Pancreas (tissue), 10 donors: Measurements from ENCODE around the gene ARVCF. TPM values are rescaled to one million over a fixed set of nuclear protein-coding genes. Genes with fewer than 3 reads are reported as not detected.

ENCODE experiments used
- ATAC-seq, 4 donors: fragments of 200-7000 bp; cut with Tn5 transposase; one replicate each; pipeline versions ENCODE4 v1.8.0 to v1.9.1; 2020; ENCODE audit warnings: mild to moderate bottlenecking in 4 of 4, moderate library complexity in 4 of 4
- DNase-seq, 6 donors: peaks; one replicate each; pipeline ENCODE4 v3.0.0-alpha.2; 2020
- FAIRE-seq: peaks from 2 replicates; lab custom pipeline; 2012; peaks lifted over from hg19 to GRCh38; lab: Jason Lieb, UNC
- H3K27ac ChIP-seq, 4 donors: fragments of 200-600 bp; sonication (generic); 1 replicate in 3 of 4; 2 replicates in 1 of 4; pipeline versions ENCODE4 v1.5.0 to v1.8.0; 2020
- H3K27me3 ChIP-seq, 4 donors: fragments of 200-600 bp; one replicate each; pipeline ENCODE4 v1.8.0; 2021
- H3K36me3 ChIP-seq, 3 donors: fragments of 200-600 bp; sonication (generic) in 1 of 3; one replicate each; pipeline versions ENCODE4 v1.5.0 to v1.8.0; 2020 to 2021
- H3K4me1 ChIP-seq, 3 donors: fragments of 200-600 bp; one replicate each; pipeline ENCODE4 v1.8.0; 2021
- H3K4me3 ChIP-seq, 4 donors: fragments of 200-600 bp; sonication (generic) in 2 of 4; one replicate each; pipeline versions ENCODE4 v1.5.0 to v1.8.0; 2020 to 2021
- H3K9me3 ChIP-seq, 4 donors: fragments of 200-600 bp; one replicate each; pipeline ENCODE4 v1.8.0; 2021
- CTCF ChIP-seq, 4 donors: fragments of 200-600 bp; sonication (generic) in 3 of 4; IDR thresholded peaks; one replicate each; pipeline versions ENCODE4 v1.5.0 to v1.8.0; 2021; ENCODE audit warnings: antibody characterized with exemption in 4 of 4
- WGBS, 2 donors: extraction: QIAGEN DNeasy Blood & Tissue Kit; methylation state at CpG; one replicate each; pipeline ENCODE4 v1.1.7; 2013; 5-methylcytosine and 5-hydroxymethylcytosine counted together
- intact Hi-C, 3 donors: fragments of 100-400 bp; cut with DNase I; formaldehyde crosslinking; loops; one replicate each; pipeline versions ENCODE4 v1.11.1 to v1.14.2; 2022
- polyA plus RNA-seq, 2 donors: library from polyadenylated mRNA; stranded (reverse); fragments of 200-250 nt; gene quantifications; one replicate each; pipeline ENCODE4 v1.2.3, GENCODE V29; 2013
- total RNA-seq, 6 donors: library from RNA; stranded (reverse); fragmentation: NEBNext Ultra II Directional in 4 of 6; extraction: Animal tissue kit (Norgen Biotek cat#: 25700) in 4 of 6; gene quantifications; one replicate each; pipeline versions ENCODE4 v1.2.1 to v1.2.4, GENCODE V29; 2021 to 2023
- donor health status: healthy with polysubstance abuse.
- donor health status: DM: no; HTN: no; CAD: no; lungs with moderate emphysema.
- donor health status: DM: no; HTN: no; CAD: no.
- donor health status: control.
- donor health status: control.
- donor health status: Bipolar disorder and iron deficiency.
- donor health status: DM: yes; HTN: yes; CAD: no.
- donor health status: DM: no; HTN: no; CAD: no.
- donor health status: DM: no; HTN: no; CAD: no.
- donor health status: DM: yes; HTN: yes; CAD: no.

ARVCF gene
- total and polyA plus RNA-seq, 8 donors, result 5.0 to 57.8 (median 13.0) TPM

GRCh38 chr22:19969141-19969928 lies 47.3 kb downstream of the ARVCF start:
- Histone ChIP-seq H3K36me3 (peaks cover 0 to 5% (median 0%) of the 10 kb centered on the region in 3 donors), H3K9me3 (no peaks in the 10 kb centered on the region), H3K27ac (no peak overlapping the region), H3K4me1 (no peaks in the 10 kb centered on the region), H3K27me3 (no peaks in the 10 kb centered on the region), H3K4me3 (no peak overlapping the region)
- peak in 2 of 6 donors; percentile 28 to 59 for DNase-seq
- 80 to 86% methylated on average over 11 of the region's 11 CpGs for WGBS, 2 donors
- no peak for ATAC-seq
- TF ChIP-seq CTCF (IDR thresholded peaks at IDR 0.05), result no peak
- no peak for FAIRE-seq
- intact Hi-C loops, result no loop called here

- H3K9me3 ChIP-seq, result no peaks in the 10 kb centered on the region
- no peak overlapping the region for H3K4me3 ChIP-seq
- no peak for FAIRE-seq
- peak in 1 of 6 donors; percentile 63 for DNase-seq
- 82 to 83% methylated on average over 18 of the region's 18 CpGs for WGBS, 2 donors
- H3K27me3 ChIP-seq, result no peaks in the 10 kb centered on the region
- no peak for ATAC-seq
- H3K27ac ChIP-seq, result no peak overlapping the region
- TF ChIP-seq CTCF (IDR thresholded peaks at IDR 0.05), result no peak
- intact Hi-C loops, result no loop called here
- H3K4me1 ChIP-seq, result peaks cover 0 to 3% (median 0%) of the 10 kb centered on the region in 3 donors
- peaks cover 0 to 5% (median 0%) of the 10 kb centered on the region in 3 donors for H3K36me3 ChIP-seq
Observed at GRCh38 chr22:19968450-19968891, 48.2 kb downstream of the ARVCF start.

GRCh38 chr22:19967850-19968449 lies 48.7 kb downstream of the ARVCF start:
- WGBS, 2 donors, result 91 to 92% methylated on average over 7 of the region's 7 CpGs
- intact Hi-C loops, result no loop called here
- H3K9me3 ChIP-seq, result no peaks in the 10 kb centered on the region
- no peaks in the 10 kb centered on the region for H3K27me3 ChIP-seq
- TF ChIP-seq CTCF (IDR thresholded peaks at IDR 0.05), result no peak
- no peak overlapping the region for H3K27ac ChIP-seq
- ATAC-seq, result no peak
- FAIRE-seq, result no peak
- peaks cover 0 to 8% (median 0%) of the 10 kb centered on the region in 3 donors for H3K4me1 ChIP-seq
- DNase-seq, result peak in 1 of 6 donors; percentile 40
- no peak overlapping the region for H3K4me3 ChIP-seq
- H3K36me3 ChIP-seq, result peaks cover 0 to 5% (median 0%) of the 10 kb centered on the region in 3 donors

GRCh38 chr22:19966908-19967750 lies 49.5 kb downstream of the ARVCF start:
- no peak for FAIRE-seq
- H3K27me3 ChIP-seq, result no peaks in the 10 kb centered on the region
- H3K4me1 ChIP-seq, result peaks cover 0 to 16% (median 8%) of the 10 kb centered on the region in 3 donors
- peak in 2 of 6 donors; percentile 31 to 40 for DNase-seq
- no peak for TF ChIP-seq CTCF (IDR thresholded peaks at IDR 0.05)
- intact Hi-C loops, result no loop called here
- WGBS, 2 donors, result 75 to 76% methylated on average over 20 of the region's 20 CpGs
- H3K36me3 ChIP-seq, result peaks cover 0 to 5% (median 0%) of the 10 kb centered on the region in 3 donors
- ATAC-seq, result no peak
- H3K4me3 ChIP-seq, result no peak overlapping the region
- H3K9me3 ChIP-seq, result no peaks in the 10 kb centered on the region
- no peak overlapping the region for H3K27ac ChIP-seq
